ENCODE data around the gene SOX18.

GRCh38 chr20:64021124-64021975 is 28.1 kb downstream of the SOX18 start:
- TF ChIP-seq CTCF (IDR thresholded peaks at IDR 0.05): no peak
- TF ChIP-seq POLR2A (IDR thresholded peaks at IDR 0.05): no peak

Data from thyroid gland (tissue), 4 donors.